ENCODE results near the gene ADORA1. TPM values are rescaled to one million over a fixed set of nuclear protein-coding genes. Genes with fewer than 3 reads are reported as not detected.

Gene ADORA1
- total RNA-seq, 4 donors from 2014 or later = 1.4 to 4.3 (median 2.6) TPM

- DNase-seq (ENCODE audit: low spot score) (no peak), ATAC-seq (ENCODE audit: low FRiP score) (no peak)
- TF ChIP-seq CTCF (IDR thresholded peaks at IDR 0.05) = no peak
Measured at GRCh38 chr1:203206129-203206687, 78.7 kb downstream of the ADORA1 start.

- ATAC-seq (ENCODE audit: low FRiP score) = no peak
- no peak for DNase-seq (ENCODE audit: low spot score)
- TF ChIP-seq CTCF (IDR thresholded peaks at IDR 0.05) = no peak
Measured at GRCh38 chr1:203207751-203208150, 80.2 kb downstream of the ADORA1 start.

- DNase-seq (ENCODE audit: low spot score) (no peak), ATAC-seq (ENCODE audit: low FRiP score) (no peak)
- no peak for TF ChIP-seq CTCF (IDR thresholded peaks at IDR 0.05)
Measured at GRCh38 chr1:203208181-203208580, 80.7 kb downstream of the ADORA1 start.

- ATAC-seq (ENCODE audit: low FRiP score) (no peak), DNase-seq (ENCODE audit: low spot score) (no peak)
- no peak for TF ChIP-seq CTCF (IDR thresholded peaks at IDR 0.05)
Measured at GRCh38 chr1:203210350-203210749, 82.8 kb downstream of the ADORA1 start.

GRCh38 chr1:203210988-203211387, 83.5 kb downstream of the ADORA1 start:
- no peak for TF ChIP-seq CTCF (IDR thresholded peaks at IDR 0.05)
- ATAC-seq (ENCODE audit: low FRiP score) = no peak
- DNase-seq (ENCODE audit: low spot score) = no peak

- no peak for TF ChIP-seq CTCF (IDR thresholded peaks at IDR 0.05)
- no peak for DNase-seq (ENCODE audit: low spot score)
- ATAC-seq (ENCODE audit: low FRiP score) = no peak
Measured at GRCh38 chr1:203211812-203212211, 84.3 kb downstream of the ADORA1 start.

- no peak for DNase-seq (ENCODE audit: low spot score)
- ATAC-seq (ENCODE audit: low FRiP score) = no peak
- TF ChIP-seq CTCF (IDR thresholded peaks at IDR 0.05) = no peak
Measured at GRCh38 chr1:203213126-203213525, 85.6 kb downstream of the ADORA1 start.

Measured in omental fat pad (tissue), 4 donors.